ENCODE data around the gene ST6GALNAC4.
A peak's percentile ranks its signal among the peaks of the same experiment; 100 is the strongest.

The ST6GALNAC4 gene

DNA sequence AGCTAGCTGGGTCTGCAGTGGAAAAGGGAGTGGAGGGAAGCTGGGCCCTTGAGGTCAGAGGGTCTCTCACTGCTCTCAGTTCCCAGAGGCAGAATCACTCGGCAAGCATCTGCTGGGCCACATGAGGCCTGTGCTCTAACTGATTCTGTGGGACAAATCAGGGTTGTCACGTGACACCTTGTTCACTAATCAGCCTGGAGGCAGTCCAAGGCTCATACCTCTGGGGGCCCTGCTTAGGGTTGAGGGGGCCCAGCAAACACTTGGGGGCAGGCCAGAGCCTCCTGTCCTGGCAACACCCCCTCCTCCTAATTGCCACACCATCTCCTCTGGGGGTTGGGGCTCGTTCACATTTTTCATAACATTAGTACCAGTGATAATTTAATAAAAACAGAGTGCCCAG is 29.9 kb upstream of the ST6GALNAC4 start:
- DNase-seq (ENCODE audit: low read depth) = no peak

DNA sequence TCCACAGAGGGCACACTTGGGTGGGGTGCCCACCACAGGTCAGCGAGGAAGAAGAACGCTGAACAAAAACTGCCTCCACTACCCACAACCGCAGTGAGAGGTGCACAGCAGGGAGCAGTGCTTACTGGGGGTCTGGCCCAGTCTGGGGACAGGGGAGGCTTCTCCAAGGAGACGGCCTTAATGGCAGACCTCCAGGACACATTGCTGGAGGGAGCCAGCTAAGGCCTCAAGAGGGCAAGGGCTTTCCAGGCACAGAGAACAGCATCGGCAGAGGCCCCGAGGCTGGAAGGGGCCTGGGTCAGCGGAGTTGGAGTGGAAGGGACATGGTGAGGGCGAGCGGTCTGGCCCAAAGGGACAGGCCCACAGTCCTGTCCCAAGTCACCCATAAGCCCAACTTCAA is 29.1 kb upstream of the ST6GALNAC4 start:
- DNase-seq (ENCODE audit: low read depth) = no peak

DNA sequence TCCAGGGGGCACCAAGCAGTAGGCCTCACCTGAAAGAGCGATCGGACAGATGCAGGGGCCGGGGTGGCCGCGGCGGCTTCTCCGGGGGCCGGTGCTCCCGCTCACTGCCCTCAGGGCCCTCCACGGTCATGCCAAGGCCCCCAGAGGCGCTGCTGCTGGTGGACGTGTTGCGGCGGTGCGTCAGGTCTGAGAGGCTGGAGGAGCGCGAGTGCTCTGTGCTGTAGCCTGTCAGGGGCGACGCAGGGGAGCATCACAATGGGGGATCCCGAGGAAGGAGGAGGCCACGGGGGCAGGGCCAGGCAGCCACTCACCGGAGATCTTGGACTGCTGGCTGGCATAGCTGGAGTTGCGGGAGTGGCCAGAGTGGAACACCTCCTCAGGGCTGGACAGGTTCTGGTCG is 28.5 kb upstream of the ST6GALNAC4 start:
- no peak for DNase-seq (ENCODE audit: low read depth)

DNA sequence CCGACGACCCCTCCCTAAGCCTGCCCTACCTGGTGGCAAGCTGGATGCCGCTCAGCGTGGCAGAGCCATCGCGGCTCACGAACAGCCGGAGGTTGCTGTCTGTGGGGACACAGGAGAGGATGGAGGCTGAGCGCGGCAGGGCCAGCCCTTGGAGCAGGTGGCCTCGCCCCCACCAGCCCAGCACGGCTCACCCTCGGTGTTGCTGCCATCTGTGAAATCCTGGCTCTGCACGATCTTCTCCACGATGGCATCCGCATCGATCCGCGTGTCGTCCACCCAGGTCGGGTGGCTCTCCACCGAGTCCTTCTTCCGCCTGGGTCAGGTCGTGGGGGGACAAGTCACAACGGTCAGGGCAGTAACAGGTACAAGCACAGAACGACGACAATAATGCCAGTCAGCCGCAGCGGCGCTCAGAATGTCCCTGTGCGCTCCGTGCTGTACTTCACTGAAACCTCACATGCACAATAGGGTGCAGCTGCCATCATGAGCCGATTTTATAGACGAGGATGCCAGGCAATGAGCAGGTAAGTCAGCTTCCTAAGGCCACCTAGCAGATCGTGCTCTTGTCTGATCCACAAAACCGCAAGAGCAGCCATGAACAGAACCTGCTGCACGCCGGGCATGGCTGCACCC is 27.9 kb upstream of the ST6GALNAC4 start:
- no peak for DNase-seq (ENCODE audit: low read depth)

DNA sequence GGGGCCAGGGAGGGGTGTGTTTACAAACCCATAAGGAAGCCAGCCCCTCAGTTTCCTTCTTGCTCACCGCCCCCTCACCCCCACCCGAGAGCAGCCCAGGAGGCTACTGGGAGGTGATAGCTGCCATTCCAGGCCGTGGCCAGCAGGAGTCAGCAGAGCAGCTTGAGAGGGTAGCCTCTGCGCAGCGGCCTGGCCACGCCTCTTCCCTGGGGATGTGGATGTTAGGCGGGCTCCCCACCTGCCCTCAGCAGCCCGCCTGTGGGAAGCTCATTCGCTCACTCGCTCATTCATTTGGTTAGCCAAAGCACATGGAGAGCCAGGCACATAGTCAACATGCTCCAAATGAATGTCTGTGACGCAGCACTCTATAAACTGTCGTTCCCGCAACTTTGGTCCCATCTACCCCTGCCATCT is 26.9 kb upstream of the ST6GALNAC4 start:
- DNase-seq (ENCODE audit: low read depth) = peak; percentile 54

DNA sequence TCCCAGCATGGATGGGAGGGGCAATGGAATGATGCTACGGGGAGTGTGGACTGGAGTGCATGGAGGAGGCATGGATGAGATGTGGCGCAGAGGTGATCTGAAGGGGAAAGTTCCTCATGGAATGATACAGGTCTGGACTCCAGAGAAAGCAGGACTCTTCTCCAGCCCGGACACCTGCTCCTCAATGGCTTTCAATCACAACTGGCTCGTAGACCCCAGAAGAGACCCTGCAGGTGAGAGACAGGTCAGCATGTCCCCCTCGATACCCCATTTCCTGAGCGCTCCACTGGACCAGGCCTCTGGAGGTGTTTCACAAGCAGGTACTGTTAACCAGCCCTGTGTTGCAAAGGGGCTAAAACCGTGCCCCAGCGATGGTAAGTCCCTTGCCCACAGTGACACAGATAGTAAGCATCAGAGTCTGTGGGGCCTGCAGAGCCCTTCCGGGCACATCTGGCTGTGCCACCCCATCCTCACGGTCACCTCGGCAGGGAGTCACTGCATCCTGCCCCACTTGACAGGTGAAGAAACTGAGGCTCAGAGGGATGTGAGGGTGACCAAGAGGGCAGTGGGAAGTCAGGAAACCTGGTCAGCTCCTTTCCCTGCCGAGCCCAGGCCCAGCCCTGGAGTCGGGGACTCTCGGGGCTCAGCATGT is 26.3 kb upstream of the ST6GALNAC4 start:
- no peak for DNase-seq (ENCODE audit: low read depth)

DNA sequence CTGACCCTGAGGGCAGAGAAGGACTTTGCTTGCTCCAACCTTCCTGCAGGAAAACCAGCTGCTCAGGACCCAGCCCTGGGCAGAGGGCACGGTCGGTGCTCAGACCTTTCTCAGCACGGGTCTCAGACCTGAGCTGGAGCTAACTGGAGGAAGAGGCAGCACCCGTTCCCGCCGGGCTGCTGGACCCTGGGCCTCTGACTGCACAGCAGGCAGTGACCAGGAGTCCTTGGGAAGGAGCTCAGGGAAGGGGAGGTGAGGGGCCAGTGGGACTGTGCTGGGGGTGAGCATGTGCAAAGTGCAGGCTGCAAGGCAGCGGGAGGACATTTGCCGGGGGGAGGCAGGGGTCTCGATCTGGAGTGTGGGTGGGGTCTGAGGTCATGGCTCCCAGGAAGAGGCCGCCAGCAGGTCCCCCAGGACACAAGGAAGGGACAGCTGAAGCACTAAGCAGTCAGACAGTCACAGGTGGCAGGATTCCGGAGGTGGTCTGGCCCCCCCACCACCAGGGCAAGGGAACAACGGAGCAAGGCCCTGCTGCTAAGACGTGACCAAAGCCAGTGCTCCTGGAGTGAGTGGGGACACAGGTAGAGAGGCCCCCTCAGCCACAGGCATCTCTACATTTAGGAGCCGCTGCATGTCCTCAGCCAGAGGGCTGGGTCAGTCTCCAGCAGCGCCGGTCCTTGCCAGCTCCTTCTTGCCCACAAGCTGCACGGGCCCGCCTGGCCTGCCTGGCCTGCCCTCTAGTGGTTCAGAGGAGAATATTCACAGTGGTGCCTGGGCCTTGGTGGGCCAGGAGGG is 25.6 kb upstream of the ST6GALNAC4 start:
- no peak for DNase-seq (ENCODE audit: low read depth)

DNA sequence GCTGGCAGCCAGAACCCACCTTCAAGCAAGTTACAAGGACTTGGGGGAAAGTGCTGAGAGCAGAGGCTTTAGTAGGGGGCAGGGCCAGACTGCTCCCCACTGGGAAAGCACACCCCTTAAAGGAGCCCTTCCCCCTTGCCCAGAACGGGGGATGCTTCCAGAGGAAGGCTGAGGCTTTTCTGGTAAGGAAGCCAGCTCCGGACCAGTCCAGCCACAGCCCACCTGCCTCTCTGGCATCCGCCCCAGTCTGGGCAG is 25.0 kb upstream of the ST6GALNAC4 start:
- DNase-seq (ENCODE audit: low read depth) = no peak

DNA sequence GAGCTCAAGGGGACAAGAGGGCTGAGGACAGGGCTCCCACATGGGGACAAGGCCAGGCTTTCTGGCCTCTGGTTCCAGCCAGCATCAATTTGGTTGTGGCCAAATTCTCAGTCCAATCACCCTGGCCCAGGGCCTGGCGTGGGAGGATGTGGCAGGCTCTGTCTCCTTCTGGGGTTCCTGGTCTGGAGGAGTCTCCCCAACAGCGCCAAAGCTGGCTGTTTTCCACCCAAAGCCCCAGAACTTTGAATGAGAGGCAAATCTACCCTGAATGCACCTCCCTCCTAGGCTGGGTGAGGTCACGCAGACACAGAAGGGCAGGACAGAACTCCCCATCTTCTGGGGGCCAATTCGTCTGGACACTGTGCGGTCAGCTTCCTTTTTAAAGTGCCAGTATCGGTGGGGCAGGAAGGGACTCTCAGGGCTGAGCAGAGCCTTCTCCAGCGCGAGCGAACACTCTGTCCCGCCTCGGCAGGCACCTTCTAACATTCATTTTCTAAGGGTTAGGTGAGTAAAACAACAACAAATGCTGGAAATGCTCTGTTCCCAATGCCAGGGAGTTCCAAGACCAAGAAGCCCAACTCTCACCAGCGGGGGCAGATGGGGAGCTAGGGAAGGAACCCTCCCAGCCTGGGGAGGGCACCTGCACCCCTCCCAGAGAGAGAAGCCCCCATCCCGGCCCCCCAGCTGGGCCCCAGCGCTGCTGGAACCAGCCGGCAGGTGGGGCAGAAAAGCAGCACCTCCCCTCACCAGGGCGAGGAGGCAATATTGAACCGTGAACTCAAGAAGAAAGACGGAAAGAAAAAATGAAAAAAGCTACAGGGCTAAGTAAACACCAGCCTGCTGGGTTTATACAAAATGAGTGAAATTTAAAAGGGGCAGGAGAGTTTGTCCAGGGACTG is 24.5 kb upstream of the ST6GALNAC4 start:
- DNase-seq (ENCODE audit: low read depth) = no peak

DNA sequence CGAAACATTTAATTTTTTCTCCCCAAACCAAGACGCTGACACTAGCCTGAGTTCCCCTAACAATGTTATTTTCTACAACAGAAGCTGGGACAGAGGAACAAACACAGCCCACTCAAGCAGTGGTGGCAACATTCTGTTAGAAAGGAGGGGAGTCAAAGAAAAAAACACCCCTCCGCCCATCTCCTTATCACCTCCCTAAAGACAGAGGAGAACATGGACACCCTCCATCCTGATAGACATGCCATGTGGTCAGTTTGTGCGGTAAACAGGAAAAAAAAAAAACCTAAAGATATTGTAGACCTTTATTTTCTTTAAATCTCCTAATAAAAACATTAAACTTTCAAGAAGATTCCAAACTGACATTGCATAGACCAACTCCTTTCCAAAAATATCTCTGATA is 23.8 kb upstream of the ST6GALNAC4 start:
- no peak for DNase-seq (ENCODE audit: low read depth)

DNA sequence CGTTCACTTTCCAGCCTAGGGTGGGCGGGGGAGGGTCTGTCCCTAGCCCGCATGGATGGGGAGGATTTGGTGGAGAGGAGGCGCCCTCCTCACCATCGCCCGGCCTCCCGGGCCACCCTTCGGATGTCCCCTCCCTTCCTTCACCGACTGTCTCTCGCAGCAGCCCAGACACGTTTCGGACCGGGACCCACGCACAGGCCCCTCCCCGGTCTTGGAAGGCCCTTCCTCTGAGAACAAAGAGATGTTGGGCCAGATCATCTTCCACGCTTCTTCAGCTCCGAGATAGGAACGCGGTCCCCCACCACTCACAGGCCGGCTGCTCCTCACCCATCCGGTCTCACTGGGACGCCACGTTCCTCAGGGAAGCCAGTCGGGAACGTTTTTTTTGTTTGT is 21.5 kb upstream of the ST6GALNAC4 start:
- DNase-seq (ENCODE audit: low read depth) = no peak

DNA sequence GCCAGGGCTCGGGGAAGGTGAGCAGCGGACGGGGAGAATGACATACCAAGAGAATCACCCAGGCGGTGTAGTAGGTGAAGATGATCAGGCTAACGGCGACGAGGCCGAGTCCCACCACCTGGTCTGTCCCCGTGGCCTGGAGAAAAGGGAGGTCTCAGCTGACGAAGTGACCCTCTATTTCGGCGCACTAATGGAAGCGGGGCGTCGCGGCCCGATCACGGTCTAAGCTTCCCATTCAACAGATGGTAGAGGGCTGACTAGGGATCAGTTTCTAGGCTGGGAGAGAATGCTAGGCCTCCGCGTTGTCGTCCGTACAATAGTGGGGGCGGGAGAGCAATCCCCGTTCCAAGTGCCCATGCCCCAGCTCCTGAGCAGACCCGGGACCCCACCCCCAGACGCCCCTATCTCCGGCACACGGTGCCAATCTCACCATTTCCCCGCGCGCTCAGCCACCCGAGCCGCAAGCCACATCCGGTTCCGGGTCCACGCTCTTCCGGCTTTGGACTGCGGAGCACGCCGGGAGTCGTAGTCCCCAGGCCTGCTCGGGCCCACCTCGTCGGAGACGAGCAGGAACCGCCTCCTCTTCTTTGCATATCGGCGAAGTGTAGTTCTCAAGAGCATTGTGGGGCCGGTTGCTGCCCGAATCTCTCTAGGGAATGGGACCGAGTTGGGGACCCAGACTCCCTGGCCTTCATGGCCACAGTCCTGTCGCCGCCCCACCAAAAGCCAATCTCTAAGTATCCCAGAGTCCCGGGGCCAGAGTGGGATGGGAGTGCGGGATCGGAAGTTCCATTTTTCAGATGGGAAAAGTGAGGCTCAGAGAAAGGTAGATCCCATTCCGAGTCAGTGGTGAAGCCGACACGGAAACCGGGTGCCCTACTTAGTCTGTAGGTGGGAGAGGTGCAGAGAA is 20.8 kb upstream of the ST6GALNAC4 start, which contains the start of gene DPM2:
Gene DPM2 (minus strand): TSS at position 467 of the 910 bp plus-strand sequence. CDS start 34 bp downstream, at position 433.
- peak; percentile 66 for DNase-seq (ENCODE audit: low read depth)

DNA sequence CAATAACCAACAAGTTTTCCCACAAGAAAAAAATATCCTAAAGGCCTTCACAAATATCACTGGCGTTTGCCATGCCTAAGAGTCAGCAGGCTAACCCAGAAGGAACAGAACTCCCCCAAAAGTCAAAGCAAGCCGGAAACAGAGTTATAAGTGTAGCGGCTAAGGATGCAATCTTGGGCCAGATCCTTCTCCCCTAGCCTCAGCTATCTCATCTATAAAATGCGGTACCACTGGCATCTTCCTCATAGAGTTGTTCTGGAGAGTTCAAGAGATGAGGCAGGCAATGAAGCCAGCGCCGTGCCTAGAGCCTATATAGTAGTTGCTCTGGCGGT is 20.2 kb upstream of the ST6GALNAC4 start:
- DNase-seq (ENCODE audit: low read depth) = no peak

DNA sequence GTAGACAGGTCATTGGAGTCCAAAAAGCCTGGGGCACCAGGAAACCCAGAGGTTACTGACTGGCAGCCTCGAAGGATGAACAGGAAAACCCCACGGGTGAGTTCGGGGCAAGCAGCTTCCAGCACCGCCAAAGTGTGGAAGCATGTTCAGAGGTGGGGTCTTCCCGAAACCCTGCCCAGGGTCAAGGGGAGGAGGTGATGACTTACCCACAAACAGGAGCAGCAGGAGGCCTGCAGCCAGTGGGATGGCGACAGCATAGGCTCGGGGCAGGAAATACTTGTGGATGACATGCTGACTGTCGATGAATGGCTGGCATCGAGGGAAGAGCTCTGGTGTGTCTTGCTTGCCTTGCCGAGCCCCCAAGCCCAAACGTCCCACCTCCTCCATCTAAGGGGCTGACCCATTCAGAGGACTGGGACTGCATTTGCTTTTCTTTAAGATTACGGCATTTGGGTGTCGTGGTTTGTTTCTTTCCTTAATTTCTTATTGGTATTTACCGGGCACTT is 19.6 kb upstream of the ST6GALNAC4 start:
- no peak for DNase-seq (ENCODE audit: low read depth)

DNA sequence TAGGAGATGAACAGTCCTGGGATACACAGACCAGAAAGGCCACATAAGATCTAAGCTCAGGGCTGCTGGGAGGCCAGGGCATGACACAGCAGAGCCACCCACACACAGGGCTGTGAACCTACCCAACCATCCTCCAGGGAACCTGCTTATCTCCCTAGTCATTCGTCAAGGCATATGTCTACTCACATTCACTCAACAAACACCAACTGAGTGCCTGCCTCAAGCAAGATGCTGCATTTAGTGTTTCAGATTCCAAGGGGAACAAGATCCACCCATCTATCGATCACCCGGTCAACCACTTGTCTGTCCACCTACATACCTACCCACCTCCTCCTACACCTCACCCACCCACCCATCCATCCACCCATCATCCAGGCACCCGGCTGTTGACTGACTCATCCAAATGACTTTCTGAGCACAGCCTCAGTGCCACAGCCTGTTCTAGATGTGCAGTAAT is 19.0 kb upstream of the ST6GALNAC4 start:
- DNase-seq (ENCODE audit: low read depth) = no peak

DNA sequence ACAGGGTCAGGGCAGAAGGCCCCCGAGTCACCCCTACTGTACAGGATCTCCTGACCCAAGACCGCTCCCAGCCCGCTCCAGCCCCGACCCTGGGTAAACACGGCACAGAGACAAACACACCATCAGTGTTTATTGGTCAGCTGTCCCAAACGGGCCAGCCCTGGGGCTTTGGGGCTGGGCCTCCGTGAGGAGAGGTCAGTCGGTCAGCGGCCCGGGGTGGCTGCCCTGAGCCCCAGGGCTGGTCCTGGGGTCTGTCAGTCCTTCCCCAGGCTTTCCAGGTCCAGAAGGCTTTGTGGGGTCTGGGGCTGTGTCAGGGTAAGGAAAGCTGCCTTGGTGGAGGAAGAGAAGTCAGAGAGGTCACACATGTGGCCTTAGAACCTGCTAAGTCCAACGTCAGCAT is 18.1 kb upstream of the ST6GALNAC4 start:
- DNase-seq (ENCODE audit: low read depth) = no peak

DNA sequence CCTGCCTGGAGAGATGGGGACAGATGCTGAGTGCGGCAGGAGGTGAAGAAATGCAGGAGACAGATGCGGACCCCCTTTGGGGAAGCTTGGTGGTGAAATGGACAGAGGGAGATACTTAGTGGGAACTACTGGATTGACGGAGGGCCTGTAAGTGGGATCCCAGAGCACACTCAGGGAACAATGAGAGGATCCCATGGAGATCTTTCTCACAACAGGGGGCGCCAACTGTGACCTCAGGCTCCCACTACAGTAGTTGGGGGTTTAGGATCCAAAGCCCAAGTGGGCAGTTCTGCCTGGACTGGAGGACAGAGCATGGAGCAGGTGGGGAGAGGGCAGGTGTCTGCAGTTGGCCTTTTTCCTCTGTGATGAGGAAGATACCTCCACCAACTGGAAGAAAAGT is 17.4 kb upstream of the ST6GALNAC4 start:
- DNase-seq (ENCODE audit: low read depth) = no peak

DNA sequence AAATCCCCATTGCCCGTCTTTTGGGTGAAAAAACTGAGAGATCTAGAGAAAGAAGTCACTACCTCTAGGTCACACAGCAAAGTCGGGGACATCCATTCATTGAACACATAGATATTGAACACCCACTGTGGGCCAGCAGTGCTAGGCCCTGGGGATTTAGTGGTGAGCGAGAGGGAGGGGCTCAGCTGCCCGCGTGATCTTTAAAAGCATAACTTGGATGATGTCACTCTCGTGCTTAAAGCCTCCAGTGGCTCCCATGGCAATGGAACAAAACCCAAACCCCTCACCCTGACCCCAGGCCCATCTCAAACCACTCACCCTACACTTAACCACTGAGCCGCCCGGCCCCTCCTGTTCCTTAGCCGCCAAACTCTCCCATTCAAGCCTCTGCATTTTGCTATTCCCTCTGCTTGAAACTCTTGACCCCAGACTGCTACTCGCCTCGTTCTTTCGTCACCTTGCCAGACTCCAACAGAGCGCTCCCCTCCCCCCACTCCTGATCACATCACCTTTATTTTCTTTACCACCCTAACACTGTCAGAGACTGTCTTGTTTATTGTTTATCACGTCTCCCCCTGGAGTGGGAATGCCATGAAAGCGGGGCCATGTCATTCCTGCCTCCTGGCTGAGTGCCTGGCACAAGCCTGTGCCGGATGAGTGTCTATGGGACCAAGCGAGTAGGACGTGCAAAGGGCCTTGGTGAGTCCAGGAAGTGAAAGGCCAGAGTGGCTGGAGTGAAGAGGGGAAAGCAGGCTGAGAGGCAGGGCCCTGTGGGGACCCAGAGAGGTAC is 14.4 kb upstream of the ST6GALNAC4 start:
- DNase-seq (ENCODE audit: low read depth) = peak; percentile 77

DNA sequence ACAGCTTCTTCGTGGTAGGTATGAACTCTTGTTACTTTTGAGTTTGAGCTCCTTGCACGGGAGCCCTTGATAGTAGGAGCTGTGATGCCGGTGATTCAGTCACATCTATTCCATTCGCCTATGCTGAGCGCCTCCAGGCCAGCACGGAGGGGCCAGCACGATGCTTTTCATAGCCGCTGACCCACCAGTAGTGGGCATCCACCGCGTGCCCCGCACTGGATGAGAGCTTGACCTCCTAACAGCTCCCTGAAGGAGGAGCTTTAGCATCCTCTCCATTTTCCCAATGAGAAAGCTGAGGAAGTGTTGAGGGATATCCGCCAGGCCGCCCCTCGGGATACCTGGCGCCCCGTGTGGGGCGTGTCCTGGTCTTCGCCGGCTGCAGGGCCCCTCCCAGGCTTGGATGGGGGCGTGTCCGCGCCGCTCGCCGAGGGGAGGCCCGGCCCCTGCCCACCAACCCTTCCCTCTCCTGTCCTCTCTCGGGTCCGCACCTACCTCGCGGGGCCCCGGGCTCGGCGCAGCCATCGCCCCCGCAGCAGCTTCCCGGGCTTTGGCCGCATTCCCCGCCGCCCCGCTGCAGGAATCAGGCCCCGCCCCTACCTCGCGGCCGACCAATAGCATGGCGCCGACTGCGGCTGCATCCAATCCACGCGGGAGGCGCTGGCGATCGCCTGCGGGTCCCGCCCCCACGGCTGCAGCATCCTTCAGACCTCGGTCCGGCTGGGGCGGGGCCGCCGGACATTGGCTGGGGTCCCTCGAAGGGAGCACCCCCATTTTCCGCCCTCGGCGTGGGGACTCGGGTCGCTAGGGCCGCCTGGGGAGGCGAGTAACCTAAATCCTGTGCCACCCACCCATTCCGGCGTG is 13.6 kb upstream of the ST6GALNAC4 start, which contains the start of gene PIP5KL1:
Gene PIP5KL1 (minus strand): TSS at position 547 of the 861 bp plus-strand sequence. CDS start 25 bp downstream, at position 522.
- peak; percentile 75 for DNase-seq (ENCODE audit: low read depth)

All from stromal cell of bone marrow (primary cell).